NCI-H2081 (cell line): ENCODE results near the gene SERPINB3.
"Not testable (repeated sequence)": the region's sequence is repeated elsewhere in the genome, so short reads cannot be mapped to it uniquely, and the experiment has no call there.

Experiments used
- DNase-seq, 2 experiments: peaks; one replicate each; lab custom pipeline; 2025; lab: John Stamatoyannopoulos, UW

Gene SERPINB3

GRCh38 chr18:63646936-63647335 is 14.8 kb downstream of the SERPINB3 start:
- no peak for DNase-seq

- not testable (repeated sequence) for DNase-seq
These were observed 17.0 kb downstream of the SERPINB3 start for GRCh38 chr18:63644694-63645093.

- not testable (repeated sequence) for DNase-seq
These were observed 17.6 kb downstream of the SERPINB3 start, which contains the start of gene SERPINB4 for GRCh38 chr18:63644142-63644541. SERPINB4 (minus strand) TSS chr18:63644256; CDS start chr18:63643577, 679 bp downstream.

- DNase-seq = not testable (repeated sequence)
These were observed 18.9 kb downstream of the SERPINB3 start for GRCh38 chr18:63642668-63643356.

- DNase-seq = not testable (repeated sequence)
These were observed 20.5 kb downstream of the SERPINB3 start for GRCh38 chr18:63641157-63641680.

- no peak for DNase-seq
These were observed 24.0 kb downstream of the SERPINB3 start for GRCh38 chr18:63637703-63638102.

GRCh38 chr18:63627819-63628218 is 33.9 kb downstream of the SERPINB3 start:
- no peak for DNase-seq

- DNase-seq = no peak
These were observed 35.3 kb downstream of the SERPINB3 start for GRCh38 chr18:63626431-63626830.

- no peak for DNase-seq
These were observed 36.8 kb downstream of the SERPINB3 start for GRCh38 chr18:63624863-63625262.

GRCh38 chr18:63619661-63620060 is 42.0 kb downstream of the SERPINB3 start:
- no peak for DNase-seq

- DNase-seq = no peak
These were observed 43.8 kb downstream of the SERPINB3 start for GRCh38 chr18:63617915-63618234.

GRCh38 chr18:63617049-63617914 is 44.4 kb downstream of the SERPINB3 start:
- peak; percentile 46 to 92 for DNase-seq

- no peak for DNase-seq
These were observed 48.3 kb downstream of the SERPINB3 start for GRCh38 chr18:63613420-63613819.

- DNase-seq = no peak
These were observed 55.2 kb downstream of the SERPINB3 start for GRCh38 chr18:63606526-63606925.
